AG08395 (cell line): ENCODE data around the gene BRAT1.
A peak's percentile ranks its signal among the peaks of the same experiment; 100 is the strongest.
"Not testable (repeated sequence)": the region's sequence is repeated elsewhere in the genome, so short reads cannot be mapped to it uniquely, and the experiment has no call there.

Source experiments
- DNase-seq: peaks from one replicate; pipeline ENCODE4 v3.0.0; 2012; ENCODE audit warnings: mixed read lengths, low spot score

Gene BRAT1

DNA sequence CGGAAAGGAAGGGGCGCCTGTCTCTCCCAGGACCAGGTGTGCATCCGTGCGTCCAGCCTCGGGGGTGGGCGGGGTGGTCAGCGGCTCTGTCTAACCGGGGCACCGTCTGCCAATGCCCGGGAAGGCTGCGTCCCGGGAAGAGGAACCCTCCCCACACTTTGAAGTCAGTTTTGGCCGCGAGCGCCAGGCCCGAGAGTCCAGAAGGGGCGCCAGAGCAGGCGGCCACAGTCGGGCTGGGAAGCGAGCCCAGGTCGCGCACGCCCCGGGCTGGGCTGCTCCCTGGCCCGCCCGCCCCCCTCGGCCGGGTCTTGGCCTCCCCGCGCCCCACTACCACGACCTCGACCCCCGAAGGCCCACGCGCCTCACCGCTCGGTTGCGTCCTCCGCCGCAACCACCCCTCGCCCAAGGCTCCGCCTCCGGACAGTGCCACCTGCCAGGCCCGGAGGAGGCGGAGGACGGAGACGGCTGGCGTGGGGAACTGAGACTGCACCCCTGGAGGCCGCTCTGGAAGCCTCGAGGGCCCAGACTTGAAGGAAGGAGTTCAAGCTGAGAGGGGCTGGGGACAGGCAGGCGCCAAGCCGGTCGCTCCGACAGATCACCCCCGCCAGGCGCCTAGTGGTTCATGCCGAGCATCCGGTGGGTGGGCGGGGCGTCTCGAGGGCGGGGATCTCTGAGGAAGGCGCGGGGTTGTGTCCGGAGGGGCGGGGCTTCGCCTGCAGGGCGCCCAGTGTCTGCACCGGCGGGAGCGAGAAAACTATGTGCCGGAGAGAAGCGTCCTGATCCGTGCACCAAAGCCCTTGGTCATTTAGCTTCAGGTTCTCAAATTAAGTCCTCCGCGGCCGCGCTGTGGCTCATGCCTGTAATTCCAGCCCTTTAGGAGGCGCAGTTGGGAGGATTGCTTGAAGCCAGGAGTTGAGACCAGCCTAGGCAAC is at the start of gene BRAT1:
BRAT1 (minus strand) TSS at position 404 of the 932 bp plus-strand sequence. CDS start 1,093 bp downstream, outside the sequence.
- DNase-seq: peak; percentile 99

GRCh38 chr7:2604608-2605174 is 49.4 kb upstream of the BRAT1 start:
- DNase-seq: no peak

GRCh38 chr7:2603044-2603965 is 48.0 kb upstream of the BRAT1 start:
- no peak for DNase-seq

DNA sequence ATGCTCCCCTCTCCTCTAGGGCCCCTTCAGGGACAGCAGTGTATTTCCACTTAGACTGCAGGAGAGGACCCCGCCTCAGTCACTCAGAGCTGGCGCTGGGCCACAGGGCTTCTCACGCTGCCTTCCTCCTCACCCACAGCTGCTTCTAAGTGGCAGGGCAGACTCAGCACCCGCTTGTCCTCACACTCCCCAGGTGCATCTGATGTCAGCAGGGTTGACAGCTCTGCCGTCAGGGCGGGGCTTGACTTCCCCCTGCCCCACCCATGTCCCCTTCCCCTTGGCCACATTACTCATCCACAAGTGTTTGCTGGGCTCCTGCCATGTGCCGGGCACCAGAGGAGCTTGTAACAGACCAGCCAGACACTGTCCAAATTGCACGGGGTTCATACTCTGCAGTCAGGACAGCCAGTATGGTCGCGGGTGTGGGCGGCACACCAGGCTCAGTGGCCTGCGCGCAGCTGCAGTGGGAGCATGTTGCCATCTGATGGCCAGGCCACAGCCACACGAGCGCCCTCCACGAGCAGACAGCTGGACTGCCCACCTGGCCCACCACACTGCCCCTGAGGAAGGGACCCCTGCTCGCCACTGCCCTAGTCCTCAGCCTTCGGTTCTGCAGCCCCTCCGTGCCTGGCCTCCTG is 47.2 kb upstream of the BRAT1 start:
- no peak for DNase-seq

- DNase-seq: no peak
Observed at GRCh38 chr7:2601907-2602306, 46.6 kb upstream of the BRAT1 start.

DNA sequence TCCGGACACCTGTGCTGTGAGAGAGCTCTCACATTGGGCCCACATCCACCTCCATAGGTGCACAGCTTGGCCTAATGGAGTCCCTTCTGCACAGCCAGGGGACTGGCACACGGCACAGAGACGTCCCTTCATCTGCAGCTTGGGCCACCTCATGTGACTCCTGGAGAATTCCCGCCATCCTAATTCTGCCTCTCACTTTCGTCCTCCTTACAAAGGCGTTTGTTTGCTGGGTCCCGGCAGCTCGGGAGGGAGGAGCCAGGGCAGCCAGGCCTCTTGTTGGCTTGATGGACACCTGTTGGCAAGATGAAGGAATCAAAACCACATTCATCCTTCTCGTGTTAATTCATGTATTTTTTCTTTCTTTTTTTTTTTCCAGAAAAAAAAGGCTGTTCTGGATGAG is 45.7 kb upstream of the BRAT1 start:
- no peak for DNase-seq

GRCh38 chr7:2598154-2598823 is 43.0 kb upstream of the BRAT1 start:
- no peak for DNase-seq

DNA sequence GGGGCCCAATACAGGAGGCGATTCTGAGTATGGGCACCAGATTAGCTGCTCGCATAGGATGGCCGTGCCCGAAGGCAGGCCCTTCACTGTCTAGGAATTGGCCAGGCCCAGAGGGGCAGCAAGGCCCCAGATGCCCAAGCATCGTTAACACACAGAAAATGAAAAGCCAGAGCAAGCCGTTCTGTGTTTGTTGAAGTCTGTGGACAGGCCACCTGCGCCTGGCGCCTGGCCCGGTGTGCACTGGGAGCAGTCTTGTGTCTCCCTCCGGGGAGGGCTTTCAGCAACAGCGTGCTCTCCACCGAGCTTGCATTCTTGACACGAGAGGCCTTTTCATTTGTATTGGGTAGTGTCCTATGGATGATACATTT is 41.9 kb upstream of the BRAT1 start:
- no peak for DNase-seq

- DNase-seq: no peak
Observed at GRCh38 chr7:2596464-2597272, 41.3 kb upstream of the BRAT1 start.

DNA sequence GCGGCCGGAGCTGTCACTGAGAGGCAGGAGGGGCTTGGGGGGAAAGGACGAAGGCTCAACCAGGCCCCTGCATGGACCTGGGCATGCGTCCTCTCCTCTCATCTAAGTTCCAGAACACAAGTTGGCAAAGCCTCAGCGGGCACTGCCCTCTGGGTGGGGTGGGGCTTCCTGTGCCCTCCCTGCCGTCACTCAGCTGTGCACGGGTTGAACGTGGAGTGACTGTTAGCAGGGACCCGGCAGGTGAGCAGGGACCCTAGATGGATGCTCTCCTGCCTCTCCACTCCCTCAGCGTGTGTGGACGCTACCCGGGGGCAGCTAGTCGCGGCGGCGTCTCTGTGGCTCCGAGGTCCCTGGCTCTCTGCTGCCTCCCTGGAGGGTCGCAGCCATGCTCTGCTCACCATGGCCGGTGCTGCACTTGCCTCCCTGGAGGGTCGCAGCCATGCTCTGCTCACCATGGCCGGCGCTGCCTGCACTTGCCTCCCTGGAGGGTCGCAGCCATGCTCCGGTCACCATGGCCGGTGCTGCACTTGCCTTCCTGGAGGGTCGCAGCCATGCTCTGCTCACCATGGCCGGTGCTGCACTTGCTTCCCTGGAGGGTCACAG is 40.0 kb upstream of the BRAT1 start:
- no peak for DNase-seq

DNA sequence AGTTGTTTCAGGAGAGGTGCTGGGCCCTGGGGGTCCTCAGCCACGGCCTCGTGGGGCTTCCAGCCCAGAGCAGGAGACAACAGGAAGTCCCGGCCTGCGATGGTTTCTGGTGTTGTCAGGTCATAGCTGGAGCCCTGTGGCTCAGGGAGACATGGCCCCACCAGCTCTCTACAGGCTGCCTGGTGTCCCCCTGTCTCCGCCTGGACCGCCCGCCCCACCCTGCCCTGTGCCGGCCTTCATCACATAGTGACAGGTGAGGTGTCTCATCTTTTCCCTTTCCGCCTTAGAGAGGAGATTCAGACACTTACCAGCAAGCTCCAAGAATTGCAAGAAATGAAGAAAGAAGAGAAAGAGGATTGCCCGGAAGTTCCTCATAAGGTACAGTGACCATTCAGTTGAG is 39.3 kb upstream of the BRAT1 start:
- DNase-seq: no peak

- DNase-seq: no peak
Observed at GRCh38 chr7:2593036-2593727, 37.9 kb upstream of the BRAT1 start.

- no peak for DNase-seq
Observed at GRCh38 chr7:2592375-2592865, 37.1 kb upstream of the BRAT1 start.

DNA sequence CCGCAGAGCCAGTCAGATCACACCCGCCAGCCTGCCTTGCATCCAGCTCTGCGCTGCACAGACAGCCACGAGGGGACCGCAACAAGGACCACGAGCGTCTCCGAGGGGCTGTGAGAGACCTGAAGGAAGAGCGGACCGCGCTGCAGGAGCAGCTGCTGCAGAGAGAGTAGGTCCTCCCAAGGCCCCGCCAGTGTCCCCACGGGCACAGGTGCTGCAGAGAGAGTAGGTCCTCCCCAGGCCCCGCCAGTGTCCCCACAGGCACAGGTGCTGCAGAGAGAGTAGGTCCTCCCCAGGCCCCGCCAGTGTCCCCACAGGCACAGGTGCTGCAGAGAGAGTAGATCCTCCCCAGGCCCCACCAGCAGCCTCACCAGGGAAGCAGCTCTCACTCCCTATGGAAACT is 34.6 kb upstream of the BRAT1 start:
- DNase-seq: not testable (repeated sequence)

GRCh38 chr7:2589341-2589740 is 34.0 kb upstream of the BRAT1 start:
- no peak for DNase-seq

DNA sequence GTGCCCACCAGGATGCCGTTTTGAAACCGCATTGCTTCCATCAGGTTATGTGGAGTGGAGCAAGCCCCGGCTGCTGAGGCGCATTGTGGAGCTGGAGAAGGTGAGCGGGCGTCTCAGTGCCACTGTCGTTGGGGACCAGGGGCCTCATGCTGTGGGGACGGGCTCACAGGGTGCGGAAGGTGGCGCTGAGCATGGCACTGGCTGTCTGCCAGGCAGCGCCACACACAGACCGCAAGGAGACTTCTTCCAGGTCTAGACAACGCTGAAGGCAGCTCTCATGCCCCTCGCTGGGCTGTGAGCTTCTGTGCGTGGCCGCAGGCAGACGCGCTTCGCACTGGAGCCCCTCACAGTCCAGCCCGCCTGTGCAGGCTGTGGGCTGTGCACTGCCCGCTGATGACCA is 32.5 kb upstream of the BRAT1 start:
- no peak for DNase-seq

DNA sequence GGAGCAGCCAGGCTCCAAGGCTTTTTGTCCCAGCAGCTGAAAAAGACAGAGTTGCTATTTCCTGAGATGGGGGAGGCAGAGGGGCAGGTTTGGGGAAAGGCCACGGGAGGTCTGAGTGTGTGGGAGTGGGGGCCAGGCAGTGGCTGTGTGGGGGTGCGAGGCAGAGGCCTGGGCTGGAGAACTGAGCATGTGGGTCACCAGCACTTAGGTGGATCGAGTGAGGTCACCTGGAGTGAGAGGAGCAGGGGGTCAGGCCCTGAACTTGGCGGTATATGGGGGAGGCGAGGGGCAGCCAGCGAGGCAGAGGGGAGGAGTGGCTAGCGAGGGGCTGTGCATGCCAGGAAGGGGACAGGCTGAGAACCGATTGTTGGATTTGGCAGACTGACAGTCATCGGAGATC is 31.8 kb upstream of the BRAT1 start:
- no peak for DNase-seq

GRCh38 chr7:2586326-2587020 is 31.1 kb upstream of the BRAT1 start:
- DNase-seq: no peak

DNA sequence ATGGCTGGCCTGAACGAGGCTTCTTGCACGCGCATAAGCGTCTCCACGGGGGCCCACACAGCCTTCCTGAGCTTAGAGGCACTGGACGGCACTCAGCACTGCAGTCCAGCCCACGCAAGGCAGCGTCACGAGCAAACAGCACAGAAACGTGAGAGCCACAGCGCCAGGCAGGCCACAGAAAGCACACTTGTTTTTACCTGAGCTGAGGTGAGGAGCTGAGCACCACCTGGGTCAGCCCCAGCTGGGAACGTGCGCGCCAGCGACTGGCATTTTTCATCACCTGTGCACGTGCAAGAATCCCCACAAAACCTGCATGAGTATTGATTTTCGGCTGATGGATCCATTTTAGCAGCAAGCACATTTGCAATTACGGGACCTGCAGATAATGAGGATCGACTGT is 30.1 kb upstream of the BRAT1 start:
- no peak for DNase-seq
